Dermis microvascular lymphatic vessel endothelial cell (primary cell): ENCODE measurements around the gene BEX5. TPM values are rescaled to one million over a fixed set of nuclear protein-coding genes. Genes with fewer than 3 reads are reported as not detected.
"Not testable (repeated sequence)": the region's sequence is repeated elsewhere in the genome, so short reads cannot be mapped to it uniquely, and the experiment has no call there.

Experiments used
- DNase-seq, 2 donors: peaks; one replicate each; pipeline versions ENCODE4 v3.0.0 to v3.0.0-alpha.2; 2010; ENCODE audit warnings: low read depth in 2 of 2
- total RNA-seq: library from RNA; depleted of rRNA; stranded (reverse); fragments of >200 nt; gene quantifications from 2 replicates; pipeline ENCODE4 v1.2.1, GENCODE V29; 2014

The BEX5 gene
- 0.90 and 1.6 TPM in 2 replicates for total RNA-seq

- DNase-seq = peak; percentile 14 to 35
Measured at GRCh38 chrX:102155806-102156179, at the start of gene BEX5. Gene BEX5, minus strand, starts transcription at chrX:102155977. Its CDS starts 1,712 bp downstream, at chrX:102154265.

- DNase-seq = no peak
Measured at GRCh38 chrX:102185967-102186720, 30.4 kb upstream of the BEX5 start.

GRCh38 chrX:102154900-102155805 lies 624 bp downstream of the BEX5 start:
- no peak for DNase-seq

- DNase-seq = no peak
Measured at GRCh38 chrX:102154218-102154860, 1.4 kb downstream of the BEX5 start.

GRCh38 chrX:102142274-102142673 lies 13.5 kb downstream of the BEX5 start, which contains the start of gene TCEAL6:
Gene TCEAL6, minus strand, starts transcription at chrX:102142481.
- DNase-seq = not testable (repeated sequence)

- DNase-seq = not testable (repeated sequence)
Measured at GRCh38 chrX:102141631-102142030, 14.1 kb downstream of the BEX5 start.

GRCh38 chrX:102140876-102141275 lies 14.9 kb downstream of the BEX5 start:
- not testable (repeated sequence) for DNase-seq

GRCh38 chrX:102138064-102138463 lies 17.7 kb downstream of the BEX5 start:
- peak in 1 of 2 donors; percentile 1 for DNase-seq

- peak; percentile 7 to 14 for DNase-seq
Measured at GRCh38 chrX:102129473-102129872, 26.3 kb downstream of the BEX5 start.

GRCh38 chrX:102126863-102127262 lies 28.9 kb downstream of the BEX5 start:
- DNase-seq = no peak

- not testable (repeated sequence) for DNase-seq
Measured at GRCh38 chrX:102126080-102126818, 29.5 kb downstream of the BEX5 start.

- not testable (repeated sequence) for DNase-seq
Measured at GRCh38 chrX:102125436-102125835, 30.3 kb downstream of the BEX5 start, which contains the start of gene TCEAL2. Gene TCEAL2, plus strand, starts transcription at chrX:102125679. Its CDS starts 1,152 bp downstream, at chrX:102126831.

- DNase-seq = not testable (repeated sequence)
Measured at GRCh38 chrX:102125014-102125413, 30.8 kb downstream of the BEX5 start.

GRCh38 chrX:102115748-102116147 lies 40.0 kb downstream of the BEX5 start:
- DNase-seq = no peak

GRCh38 chrX:102113367-102113766 lies 42.4 kb downstream of the BEX5 start:
- no peak for DNase-seq

Other genes starting within 250 kb of the BEX5 start
- 0.64 and 1.3 TPM in 2 replicates for gene ZMAT1, start 223.9 kb downstream of the BEX5 start, total RNA-seq
- gene TCEAL2, start 30.3 kb downstream of the BEX5 start, total RNA-seq = not detected in 2 replicates
- gene TCEAL6, start 13.5 kb downstream of the BEX5 start, total RNA-seq = not detected in 2 replicates
- not detected in 2 replicates for gene TCP11X1, start 59.3 kb upstream of the BEX5 start, total RNA-seq
- not detected in 2 replicates for gene NXF2, start 91.2 kb upstream of the BEX5 start, total RNA-seq